ENCODE measurements around the gene UGT1A10.

DNA sequence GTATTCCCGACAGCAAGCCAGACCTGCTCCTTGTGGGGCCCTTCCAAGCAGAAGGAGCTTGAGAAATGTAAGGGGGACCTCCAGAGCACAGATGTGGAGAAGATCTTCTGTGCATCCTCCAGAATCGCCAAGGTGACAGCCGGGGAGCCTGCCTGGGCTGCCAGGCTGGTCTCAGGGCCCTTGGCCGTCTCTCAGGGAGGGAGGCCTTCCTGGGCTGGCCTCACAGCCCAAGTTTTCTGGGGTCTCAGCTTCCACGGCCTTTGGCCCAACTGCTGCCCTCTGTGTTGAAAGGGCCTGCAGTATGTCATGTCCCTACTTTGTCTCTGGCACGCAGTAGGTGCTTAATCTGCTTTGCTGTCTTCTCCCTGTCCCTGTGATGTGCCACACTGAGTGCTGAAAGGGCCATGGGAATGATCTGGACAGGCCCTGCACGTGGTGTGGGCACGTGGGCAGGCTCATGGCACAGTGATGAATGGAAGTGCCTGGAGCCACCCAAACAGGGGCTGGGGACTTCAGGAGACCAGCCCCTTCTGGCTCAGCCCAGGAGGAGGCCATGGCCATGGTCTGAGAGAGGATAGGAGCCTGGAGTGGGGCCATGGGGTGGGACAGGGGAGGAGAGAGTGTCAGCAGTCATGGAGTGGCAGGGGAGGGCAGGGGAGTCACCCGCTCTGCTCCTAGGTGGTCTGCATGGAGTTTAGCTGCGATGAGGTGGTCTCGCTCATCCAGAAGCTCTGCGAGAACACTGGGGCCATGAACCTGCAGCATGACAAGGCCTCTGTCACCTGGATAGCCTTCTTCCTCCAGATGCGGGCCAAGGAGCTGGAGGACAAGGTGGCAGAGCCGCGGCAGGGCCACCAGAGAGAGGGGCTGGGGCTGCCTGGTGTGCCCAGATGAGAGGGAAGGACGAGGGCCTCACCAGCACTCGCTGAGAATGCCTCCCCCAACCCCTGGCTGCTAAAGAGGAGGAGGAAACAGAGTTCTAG is 182.7 kb downstream of the UGT1A10 start:
- TF ChIP-seq, protein P1, sequence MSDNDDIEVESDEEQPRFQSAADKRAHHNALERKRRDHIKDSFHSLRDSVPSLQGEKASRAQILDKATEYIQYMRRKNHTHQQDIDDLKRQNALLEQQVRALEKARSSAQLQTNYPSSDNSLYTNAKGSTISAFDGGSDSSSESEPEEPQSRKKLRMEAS (IDR thresholded peaks at IDR 0.05; ENCODE audit: low read depth, low read length): no peak
- TF ChIP-seq POLR2A (IDR thresholded peaks at IDR 0.05; ENCODE audit: extremely low read depth, insufficient read length) (no peak), MYC (IDR thresholded peaks at IDR 0.05; ENCODE audit: low read depth, low read length) (no peak)
